PFSK-1 (cell line): ENCODE data around the gene OR52M1.

Experiments used
- FOXP2 ChIP-seq: optimal IDR thresholded peaks from 2 replicates; pipeline ENCODE3; 2011; ENCODE audit warnings: borderline replicate concordance, control low read depth, inconsistent platforms; ENCODE audit not compliant: insufficient read depth; ENCODE audit errors: extremely low read length, extremely low read depth
- POLR2AphosphoS5 ChIP-seq: IDR thresholded peaks from 2 replicates; pipeline ENCODE4 v1.6.1; 2012; ENCODE audit warnings: low read depth, mild to moderate bottlenecking, control low read depth, low read length, moderate library complexity
- SIN3A ChIP-seq: IDR thresholded peaks from 2 replicates; pipeline ENCODE4 v1.6.1; 2012; ENCODE audit warnings: mild to moderate bottlenecking, low read length, moderate library complexity, borderline replicate concordance; ENCODE audit not compliant: insufficient read depth
- TAF1 ChIP-seq: IDR thresholded peaks from 2 replicates; pipeline ENCODE4 v1.6.1; 2012; ENCODE audit warnings: low read length, control low read depth, borderline replicate concordance; ENCODE audit not compliant: insufficient read depth
- TF ChIP-seq, protein P1 (sequence below), 2 experiments: IDR thresholded peaks; 2 replicates each; pipeline versions ENCODE4 v1.6.1 to v1.8.0; 2011 to 2012; ENCODE audit warnings: low read depth in 2 of 2, low read length in 2 of 2, control low read depth in 1 of 2, inconsistent platforms in 1 of 2, mild to moderate bottlenecking in 1 of 2, moderate library complexity in 1 of 2; ENCODE audit not compliant: insufficient read depth in 1 of 2

OR52M1 gene

DNA sequence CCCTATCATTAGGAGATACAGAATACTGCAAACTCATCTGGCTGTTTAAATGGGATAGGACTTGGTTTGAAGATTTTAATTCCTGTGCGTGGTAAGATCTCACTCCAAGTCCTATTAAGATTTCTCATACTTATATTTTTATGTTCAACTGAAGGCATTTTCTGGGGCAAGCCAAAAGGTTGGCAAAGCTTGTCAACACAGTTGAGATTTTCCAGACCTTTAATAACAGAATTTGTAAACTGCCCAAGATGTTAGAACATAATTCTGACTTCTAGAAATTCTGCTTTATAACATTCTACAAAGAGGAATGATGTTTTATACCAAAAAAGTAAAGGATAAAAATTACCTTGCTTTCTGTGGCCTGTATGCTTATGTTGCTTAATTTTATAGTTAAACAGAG is 30.8 kb upstream of the OR52M1 start:
- no peak for TF ChIP-seq TAF1
- TF ChIP-seq SIN3A: no peak
- TF ChIP-seq, protein P1, sequence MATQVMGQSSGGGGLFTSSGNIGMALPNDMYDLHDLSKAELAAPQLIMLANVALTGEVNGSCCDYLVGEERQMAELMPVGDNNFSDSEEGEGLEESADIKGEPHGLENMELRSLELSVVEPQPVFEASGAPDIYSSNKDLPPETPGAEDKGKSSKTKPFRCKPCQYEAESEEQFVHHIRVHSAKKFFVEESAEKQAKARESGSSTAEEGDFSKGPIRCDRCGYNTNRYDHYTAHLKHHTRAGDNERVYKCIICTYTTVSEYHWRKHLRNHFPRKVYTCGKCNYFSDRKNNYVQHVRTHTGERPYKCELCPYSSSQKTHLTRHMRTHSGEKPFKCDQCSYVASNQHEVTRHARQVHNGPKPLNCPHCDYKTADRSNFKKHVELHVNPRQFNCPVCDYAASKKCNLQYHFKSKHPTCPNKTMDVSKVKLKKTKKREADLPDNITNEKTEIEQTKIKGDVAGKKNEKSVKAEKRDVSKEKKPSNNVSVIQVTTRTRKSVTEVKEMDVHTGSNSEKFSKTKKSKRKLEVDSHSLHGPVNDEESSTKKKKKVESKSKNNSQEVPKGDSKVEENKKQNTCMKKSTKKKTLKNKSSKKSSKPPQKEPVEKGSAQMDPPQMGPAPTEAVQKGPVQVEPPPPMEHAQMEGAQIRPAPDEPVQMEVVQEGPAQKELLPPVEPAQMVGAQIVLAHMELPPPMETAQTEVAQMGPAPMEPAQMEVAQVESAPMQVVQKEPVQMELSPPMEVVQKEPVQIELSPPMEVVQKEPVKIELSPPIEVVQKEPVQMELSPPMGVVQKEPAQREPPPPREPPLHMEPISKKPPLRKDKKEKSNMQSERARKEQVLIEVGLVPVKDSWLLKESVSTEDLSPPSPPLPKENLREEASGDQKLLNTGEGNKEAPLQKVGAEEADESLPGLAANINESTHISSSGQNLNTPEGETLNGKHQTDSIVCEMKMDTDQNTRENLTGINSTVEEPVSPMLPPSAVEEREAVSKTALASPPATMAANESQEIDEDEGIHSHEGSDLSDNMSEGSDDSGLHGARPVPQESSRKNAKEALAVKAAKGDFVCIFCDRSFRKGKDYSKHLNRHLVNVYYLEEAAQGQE (IDR thresholded peaks at IDR 0.05; ENCODE audit: insufficient read depth in 1 of 2, low read depth in 2 of 2, low read length in 2 of 2): no peak
- TF ChIP-seq FOXP2: no peak
- TF ChIP-seq POLR2AphosphoS5: no peak

DNA sequence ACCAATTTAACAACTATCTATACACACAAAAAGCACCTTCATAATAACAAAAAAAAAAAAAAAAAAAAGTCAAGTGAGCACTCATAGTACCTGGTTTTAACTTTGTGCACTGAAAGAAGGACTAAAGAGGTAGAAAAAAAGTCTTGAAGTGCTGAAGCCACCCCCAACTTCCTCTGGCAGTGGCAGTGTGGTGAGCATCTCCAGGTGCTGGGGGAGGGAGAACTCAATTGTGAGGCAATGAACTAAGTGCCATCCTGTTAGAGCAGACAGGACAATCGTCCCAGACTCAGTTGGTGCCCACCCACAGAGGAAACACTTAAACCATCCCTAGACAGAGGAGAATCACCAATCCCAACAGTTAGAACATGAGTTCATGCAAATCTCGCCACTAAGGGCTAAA is 22.7 kb upstream of the OR52M1 start:
- no peak for TF ChIP-seq POLR2AphosphoS5
- no peak for TF ChIP-seq FOXP2
- TF ChIP-seq, protein P1 (IDR thresholded peaks at IDR 0.05; ENCODE audit: insufficient read depth in 1 of 2, low read depth in 2 of 2, low read length in 2 of 2): no peak
- TF ChIP-seq SIN3A: no peak
- no peak for TF ChIP-seq TAF1

DNA sequence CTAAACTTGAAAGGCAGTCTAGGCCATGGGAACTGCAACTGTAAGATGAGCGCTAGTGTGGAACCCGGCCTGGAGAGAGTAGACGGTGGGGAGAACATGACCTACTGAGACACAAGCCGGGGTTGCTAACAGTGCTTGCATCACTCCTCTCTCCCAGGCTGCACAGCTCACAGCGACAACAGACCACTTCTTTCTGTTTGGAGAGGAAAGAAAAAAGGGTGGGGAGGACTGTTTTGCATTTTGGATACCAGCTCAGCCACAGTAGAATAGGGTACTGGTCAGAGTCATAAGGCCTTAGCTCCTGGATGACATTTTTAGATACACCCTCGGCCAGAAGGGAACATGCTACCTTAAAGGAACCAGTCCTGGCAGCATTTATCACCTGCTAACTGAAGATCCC is 22.2 kb upstream of the OR52M1 start:
- TF ChIP-seq SIN3A (no peak), TAF1 (no peak), FOXP2 (no peak), POLR2AphosphoS5 (no peak)
- TF ChIP-seq, protein P1 (IDR thresholded peaks at IDR 0.05; ENCODE audit: insufficient read depth in 1 of 2, low read depth in 2 of 2, low read length in 2 of 2): no peak

DNA sequence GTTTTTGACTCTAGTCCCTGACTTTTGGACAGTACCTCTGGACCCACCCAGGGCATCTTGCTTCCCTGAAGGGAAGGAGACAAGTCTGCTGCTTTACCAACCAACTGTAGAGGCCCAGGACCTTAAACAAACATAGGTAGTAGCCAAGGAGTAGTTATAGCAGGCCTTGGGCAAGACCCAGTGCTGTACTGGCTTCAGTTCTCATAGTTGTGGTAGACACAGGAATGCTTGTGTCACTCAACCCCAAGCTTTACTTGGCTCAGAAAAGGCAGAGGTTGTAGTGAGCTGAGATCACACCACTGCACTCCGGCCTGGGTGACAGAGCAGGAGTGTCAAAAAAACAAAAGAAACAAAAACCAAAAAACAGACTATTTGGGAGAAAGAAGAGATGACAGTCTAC is 21.3 kb upstream of the OR52M1 start:
- TF ChIP-seq SIN3A (no peak), POLR2AphosphoS5 (no peak), FOXP2 (no peak), TAF1 (no peak)
- TF ChIP-seq, protein P1 (IDR thresholded peaks at IDR 0.05; ENCODE audit: insufficient read depth in 1 of 2, low read depth in 2 of 2, low read length in 2 of 2): no peak

DNA sequence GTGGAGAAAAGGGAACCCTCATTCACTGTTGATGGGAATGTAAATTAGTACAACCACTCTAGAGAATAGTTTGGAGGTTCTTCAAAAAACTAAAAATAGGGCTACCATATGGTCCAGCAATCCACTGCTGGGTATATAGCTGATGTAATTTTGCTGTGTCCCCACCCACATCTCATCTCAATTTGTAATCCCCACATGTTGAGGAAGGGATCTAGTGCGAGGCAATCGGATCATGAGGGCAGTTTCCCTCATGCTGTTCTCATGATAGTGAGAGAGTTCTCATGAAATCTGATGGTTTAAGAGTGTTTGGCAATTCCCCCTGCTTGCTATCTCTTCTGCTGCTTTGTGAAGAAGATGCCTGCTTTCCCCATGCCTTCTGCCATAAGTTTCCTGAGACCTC is 17.1 kb upstream of the OR52M1 start:
- TF ChIP-seq TAF1: no peak
- TF ChIP-seq SIN3A: no peak
- no peak for TF ChIP-seq POLR2AphosphoS5
- TF ChIP-seq, protein P1 (IDR thresholded peaks at IDR 0.05; ENCODE audit: insufficient read depth in 1 of 2, low read depth in 2 of 2, low read length in 2 of 2): no peak
- TF ChIP-seq FOXP2: no peak
